SJCRH30 (cell line): ENCODE results near the gene TMEM234. TPM values are rescaled to one million over a fixed set of nuclear protein-coding genes. Genes with fewer than 3 reads are reported as not detected.

Source experiments
- DNase-seq, 2 experiments: peaks; one replicate each; pipeline ENCODE4 v3.0.0-alpha.2; 2015 to 2020
- H3K27ac ChIP-seq: fragments of 250-450 bp; sonication (Bioruptor Pico); 2 replicates; pipeline ENCODE4 v1.5.1; 2020; ENCODE audit warnings: mild to moderate bottlenecking, moderate library complexity
- H3K27me3 ChIP-seq: fragments of 250-450 bp; sonication (Bioruptor Pico); 2 replicates; pipeline ENCODE4 v1.5.1; 2020; ENCODE audit warnings: mild to moderate bottlenecking, moderate library complexity
- H3K36me3 ChIP-seq: fragments of 250-450 bp; sonication (Bioruptor Pico); 2 replicates; pipeline ENCODE4 v1.5.1; 2020; ENCODE audit warnings: mild to moderate bottlenecking, moderate library complexity
- H3K4me1 ChIP-seq: fragments of 250-450 bp; sonication (Bioruptor Pico); 2 replicates; pipeline ENCODE4 v1.5.1; 2020; ENCODE audit warnings: mild to moderate bottlenecking, moderate library complexity
- H3K4me3 ChIP-seq: fragments of 250-450 bp; sonication (Bioruptor Pico); 2 replicates; pipeline ENCODE4 v1.5.1; 2020; ENCODE audit warnings: mild to moderate bottlenecking, moderate library complexity
- H3K9me3 ChIP-seq: fragments of 250-450 bp; sonication (Bioruptor Pico); replicated peaks from 2 replicates; pipeline ENCODE4 v1.5.1; 2020; ENCODE audit warnings: mild to moderate bottlenecking, moderate library complexity
- total RNA-seq: library from RNA; depleted of rRNA; stranded (reverse); fragments of >200 nt; shearing (Covaris generic); gene quantifications from 2 replicates; pipeline ENCODE4 v1.2.3, GENCODE V29; 2014; rRNA removed

Gene TMEM234
- total RNA-seq, 1 experiment from 2014 or later, result 9.9 TPM

DNA sequence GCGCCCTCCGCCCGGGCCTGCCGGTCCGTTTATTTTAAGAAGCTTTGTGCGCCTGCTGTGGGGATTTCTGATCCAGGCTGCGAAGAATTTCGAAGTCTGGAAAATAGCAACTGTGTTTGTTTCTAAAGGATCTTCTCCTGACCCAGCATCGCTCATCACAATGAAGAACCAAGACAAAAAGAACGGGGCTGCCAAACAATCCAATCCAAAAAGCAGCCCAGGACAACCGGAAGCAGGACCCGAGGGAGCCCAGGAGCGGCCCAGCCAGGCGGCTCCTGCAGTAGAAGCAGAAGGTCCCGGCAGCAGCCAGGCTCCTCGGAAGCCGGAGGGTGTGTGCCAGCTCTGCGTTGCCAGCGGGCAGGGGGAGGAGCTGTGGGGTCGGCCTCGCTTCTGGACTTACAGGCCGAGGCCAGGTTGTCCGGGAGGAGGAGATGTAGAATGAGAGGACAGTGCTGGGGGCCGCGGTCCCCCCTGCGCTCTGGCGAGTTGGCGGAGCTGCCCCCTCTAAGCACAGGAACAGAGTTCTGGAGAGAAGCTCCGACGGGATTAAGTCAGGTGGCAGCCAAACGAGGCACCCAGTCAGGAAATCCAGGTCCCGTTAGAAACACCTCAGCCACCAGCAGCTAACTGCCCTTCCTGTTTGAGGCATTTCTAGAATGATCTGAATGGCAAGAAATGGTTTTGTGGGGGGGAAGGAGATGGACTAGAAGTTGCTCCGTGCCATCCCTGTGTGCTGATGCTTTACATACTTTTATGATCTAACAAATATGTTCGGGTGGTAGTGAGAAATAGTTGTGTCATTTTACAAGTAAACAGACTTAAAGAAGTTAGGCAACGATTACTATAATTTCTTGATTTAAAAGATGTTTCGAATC is 41.7 kb downstream of the TMEM234 start:
- peak overlapping the region; percentile 79 for H3K27ac ChIP-seq
- H3K9me3 ChIP-seq, result no peaks in the 10 kb centered on the region
- DNase-seq, result peak; percentile 67 to 69
- peaks cover 10% of the 10 kb centered on the region for H3K4me1 ChIP-seq
- H3K36me3 ChIP-seq, result peaks cover 37% of the 10 kb centered on the region
- H3K27me3 ChIP-seq, result no peaks in the 10 kb centered on the region
- peak overlapping the region; percentile 71 for H3K4me3 ChIP-seq

DNA sequence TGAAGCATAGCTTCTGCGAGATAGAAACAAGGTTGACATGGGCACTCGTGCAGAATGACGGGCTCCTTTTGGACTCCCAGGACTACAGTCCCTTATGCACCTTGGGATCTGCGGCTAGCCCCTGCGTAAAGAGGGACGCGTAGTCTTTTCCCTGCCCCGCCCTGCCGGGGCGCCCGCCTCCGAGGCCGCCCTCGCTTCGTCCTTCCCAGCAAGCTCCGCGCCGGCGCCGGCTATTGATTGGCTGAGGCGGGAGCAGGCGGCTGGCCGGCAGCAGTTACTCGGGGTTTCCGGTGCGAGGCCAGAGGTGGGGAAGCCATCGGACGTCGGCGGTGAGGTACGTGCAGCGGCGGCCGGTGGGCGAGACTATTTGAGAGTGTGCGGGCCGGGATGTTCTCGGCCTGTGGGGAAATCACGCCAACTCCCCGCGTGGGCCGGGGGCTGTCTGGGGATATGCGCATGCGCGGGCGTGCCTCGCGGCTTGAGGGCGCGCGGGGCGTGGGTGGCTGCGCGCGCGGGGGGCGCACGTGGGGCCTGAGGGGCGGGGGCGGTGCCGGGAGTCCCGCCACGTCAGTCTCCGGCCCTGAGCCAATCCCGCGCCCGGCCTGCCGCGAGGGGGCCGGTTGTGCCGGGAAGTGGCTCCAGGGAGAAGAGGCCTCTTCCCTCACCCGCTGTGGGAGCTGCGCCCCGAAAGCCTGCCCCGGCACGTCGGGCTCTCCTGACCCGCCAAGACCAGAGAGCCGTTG is 42.5 kb downstream of the TMEM234 start, which contains the start of gene TXLNA:
Gene TXLNA, plus strand, starts transcription at position 233 of the 743 bp plus-strand sequence. CDS start 671 bp downstream, outside the sequence.
- H3K4me3 ChIP-seq, result peak within 1 kb of the TSS; percentile 71
- peak; percentile 96 to 97 for DNase-seq

DNA sequence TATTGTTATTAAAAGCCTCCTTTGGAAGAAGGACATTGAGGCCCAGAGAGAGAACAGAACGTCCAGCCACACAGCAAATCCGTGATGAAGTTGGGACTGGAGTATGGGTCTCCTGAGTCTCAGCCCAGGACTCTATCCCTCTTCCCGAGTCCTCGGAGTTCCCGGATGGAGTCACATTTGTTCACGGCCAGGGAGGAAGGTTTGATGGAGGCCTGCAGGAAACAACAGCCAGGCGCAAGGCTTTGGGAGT is 43.0 kb downstream of the TMEM234 start:
- H3K27ac ChIP-seq, result peak overlapping the region; percentile 79
- H3K27me3 ChIP-seq, result no peaks in the 10 kb centered on the region
- H3K36me3 ChIP-seq, result peaks cover 26% of the 10 kb centered on the region
- H3K4me1 ChIP-seq, result peaks cover 10% of the 10 kb centered on the region
- DNase-seq, result no peak
- H3K9me3 ChIP-seq, result no peaks in the 10 kb centered on the region
- peak overlapping the region; percentile 71 for H3K4me3 ChIP-seq

More for the DNA sequence above, 42.5 kb downstream of the TMEM234 start, which contains the start of gene TXLNA:
- no peaks in the 10 kb centered on the region for H3K27me3 ChIP-seq
- H3K27ac ChIP-seq, result peak within 1 kb of the TSS; percentile 79
- H3K4me1 ChIP-seq, result peaks cover 10% of the 10 kb centered on the region
- H3K9me3 ChIP-seq, result no peaks in the 10 kb centered on the region
- H3K36me3 ChIP-seq, result peaks cover 31% of the 10 kb centered on the region

DNA sequence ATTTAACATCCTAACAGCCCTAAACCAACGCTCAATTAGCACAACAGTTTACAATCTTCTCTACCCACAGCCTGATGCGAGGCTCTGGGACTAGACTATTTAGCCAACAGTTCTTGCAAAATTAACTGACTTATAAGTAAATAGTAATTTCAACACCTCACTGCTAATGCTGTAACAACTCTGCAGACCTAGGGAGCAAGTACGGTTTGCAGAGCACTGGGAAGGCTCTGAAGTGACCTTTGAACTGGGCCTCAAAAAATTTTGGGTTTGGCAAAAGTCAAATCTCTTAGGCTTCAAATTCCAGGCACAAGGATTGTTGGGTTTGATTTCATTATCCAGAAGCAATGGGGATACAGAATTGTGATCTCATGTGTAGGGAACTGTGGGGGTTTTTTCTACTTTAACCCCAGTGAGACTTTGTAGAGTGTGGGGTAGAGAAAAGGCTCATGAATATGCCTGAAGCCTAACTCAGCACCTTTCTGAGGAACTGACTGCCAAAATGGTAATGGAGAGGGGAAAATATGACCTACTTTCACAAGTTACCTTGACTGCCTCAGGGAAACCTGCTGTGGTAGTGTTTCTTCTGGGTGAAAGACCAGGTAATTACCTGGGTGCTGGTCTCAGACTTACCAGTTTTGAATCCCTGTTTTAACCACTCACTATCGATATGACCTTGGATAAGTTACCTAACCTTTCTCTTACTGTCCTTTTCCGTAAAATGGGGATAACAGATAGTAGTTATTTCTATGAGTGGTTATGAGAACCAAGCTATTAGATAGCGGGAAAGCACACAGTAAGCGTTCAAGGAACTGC is 43.6 kb downstream of the TMEM234 start:
- Histone ChIP-seq H3K27ac (peak overlapping the region; percentile 79; the same call in 1 of the 2 replicates), H3K36me3 (peaks cover 23% of the 10 kb centered on the region), H3K4me1 (peaks cover 10% of the 10 kb centered on the region), H3K9me3 (no peaks in the 10 kb centered on the region), H3K27me3 (no peaks in the 10 kb centered on the region), H3K4me3 (peak overlapping the region; percentile 71)
- DNase-seq, result no peak

DNA sequence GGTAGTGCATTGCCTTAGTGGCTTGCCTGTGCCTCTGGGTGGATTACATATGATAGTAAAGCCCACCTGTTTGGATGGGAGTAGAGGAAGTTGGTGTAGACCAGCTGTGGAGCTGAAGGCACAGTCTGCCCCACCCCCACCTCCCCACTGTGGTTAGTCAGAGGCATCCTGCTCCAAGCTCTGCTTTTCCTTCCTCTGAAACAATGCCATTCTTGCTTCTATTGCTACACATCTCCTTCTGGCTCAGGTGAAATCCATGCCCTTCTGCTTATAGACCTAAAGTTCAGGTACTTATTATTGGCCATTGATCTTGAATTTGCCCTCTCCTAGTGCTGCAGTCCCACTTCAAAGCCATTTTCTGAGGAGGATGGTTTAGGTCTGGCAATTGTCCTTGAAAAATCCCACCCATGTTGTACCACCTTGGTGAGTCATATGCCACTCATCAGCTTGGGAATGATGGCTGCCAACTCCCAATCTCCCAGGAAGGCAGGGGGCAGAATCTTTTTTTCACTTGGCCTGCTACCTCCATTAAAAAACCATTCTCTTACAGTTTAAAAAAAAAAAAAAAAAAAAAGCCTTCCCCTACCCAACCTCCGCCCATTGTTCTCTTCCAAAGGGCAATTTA is 49.4 kb downstream of the TMEM234 start:
- H3K4me3 ChIP-seq, result no peak overlapping the region
- H3K36me3 ChIP-seq, result peaks cover 44% of the 10 kb centered on the region
- no peaks in the 10 kb centered on the region for H3K27me3 ChIP-seq
- no peaks in the 10 kb centered on the region for H3K4me1 ChIP-seq
- no peak for DNase-seq
- no peaks in the 10 kb centered on the region for H3K9me3 ChIP-seq
- H3K27ac ChIP-seq, result no peak overlapping the region

DNA sequence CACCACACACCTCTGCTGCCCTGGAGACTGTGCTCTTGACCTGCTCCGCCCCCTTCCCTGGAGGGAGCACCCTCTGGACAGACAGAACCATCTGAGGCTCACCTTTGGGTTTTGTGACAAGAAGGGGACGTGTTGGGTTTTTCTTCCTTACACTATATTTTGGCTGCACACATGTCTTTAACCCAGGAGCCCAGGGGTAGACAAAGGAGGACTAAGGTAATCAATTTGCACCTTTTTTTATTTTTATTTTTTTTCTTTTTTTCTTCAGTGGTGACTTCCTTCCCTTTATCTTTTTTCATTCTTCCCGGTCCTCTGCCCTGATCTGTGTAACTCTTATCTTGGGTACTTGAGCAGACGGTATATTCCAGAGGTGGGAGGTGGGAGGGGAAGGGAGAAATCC is 51.2 kb downstream of the TMEM234 start:
- Histone ChIP-seq H3K27ac (no peak overlapping the region), H3K4me3 (no peak overlapping the region), H3K4me1 (no peaks in the 10 kb centered on the region), H3K36me3 (peaks cover 55% of the 10 kb centered on the region), H3K27me3 (no peaks in the 10 kb centered on the region), H3K9me3 (no peaks in the 10 kb centered on the region)
- no peak for DNase-seq

Other genes starting within 250 kb of the TMEM234 start
- gene KHDRBS1, start 208.5 kb downstream of the TMEM234 start, total RNA-seq, result 128 and 138 TPM in 2 replicates
- 11.1 and 11.6 TPM in 2 replicates for gene TMEM39B, start 149.4 kb downstream of the TMEM234 start, total RNA-seq
- 55.1 and 56.4 TPM in 2 replicates for gene KPNA6, start 114.3 kb downstream of the TMEM234 start, total RNA-seq
- gene TXLNA, start 42.7 kb downstream of the TMEM234 start, total RNA-seq, result 82.6 and 83.5 TPM in 2 replicates
- gene CCDC28B, start 21.8 kb downstream of the TMEM234 start, total RNA-seq, result 8.8 and 11.3 TPM in 2 replicates
- 5.6 and 6.1 TPM in 2 replicates for gene IQCC, start 16.7 kb downstream of the TMEM234 start, total RNA-seq
- not detected in 2 replicates for gene DCDC2B, start 13.3 kb downstream of the TMEM234 start, total RNA-seq
- 290 and 295 TPM in 2 replicates for gene EIF3I, start 54 bp upstream of the TMEM234 start, total RNA-seq
- gene FAM167B, start 24.9 kb upstream of the TMEM234 start, total RNA-seq, result not detected in 2 replicates
- gene LCK, start 28.9 kb upstream of the TMEM234 start, total RNA-seq, result 0.43 TPM in 1 of 2 replicates, not detected in the other
- 156 and 160 TPM in 2 replicates for gene HDAC1, start 69.7 kb upstream of the TMEM234 start, total RNA-seq
- 207 and 208 TPM in 2 replicates for gene MARCKSL1, start 113.9 kb upstream of the TMEM234 start, total RNA-seq
- 2.1 and 4.2 TPM in 2 replicates for gene FAM229A, start 140.1 kb upstream of the TMEM234 start, total RNA-seq
- 1.0 and 1.2 TPM in 2 replicates for gene TSSK3, start 140.2 kb upstream of the TMEM234 start, total RNA-seq
- 49.4 and 54.5 TPM in 2 replicates for gene BSDC1, start 172.1 kb upstream of the TMEM234 start, total RNA-seq
- gene ZBTB8B, start 242.7 kb upstream of the TMEM234 start, total RNA-seq, result not detected in 2 replicates